Type B pancreatic cell (in vitro differentiated cells): Measurements from ENCODE around the gene SMYD3. TPM values are rescaled to one million over a fixed set of nuclear protein-coding genes. Genes with fewer than 3 reads are reported as not detected.

ENCODE experiments used
- DNase-seq: peaks from one replicate; pipeline ENCODE4 v3.0.0; 2021; ENCODE audit warnings: mixed read lengths; ENCODE audit not compliant: unreplicated experiment; ENCODE audit errors: extremely low spot score
- H3K27ac Mint-ChIP-seq: 2 replicates; pipeline ENCODE4 v1.8.0; 2021; ENCODE audit warnings: mild to moderate bottlenecking, mixed read lengths
- H3K27me3 Mint-ChIP-seq: 2 replicates; pipeline ENCODE4 v1.8.0; 2021; ENCODE audit warnings: mixed read lengths
- H3K36me3 Mint-ChIP-seq: 2 replicates; pipeline ENCODE4 v1.8.0; 2021; ENCODE audit warnings: mixed read lengths
- H3K4me1 Mint-ChIP-seq: one replicate; pipeline ENCODE4 v1.8.0; 2021; ENCODE audit warnings: mixed read lengths; ENCODE audit not compliant: unreplicated experiment
- H3K4me3 Mint-ChIP-seq: 2 replicates; pipeline ENCODE4 v1.8.0; 2021; ENCODE audit warnings: mild to moderate bottlenecking, mixed read lengths
- H3K9me3 Mint-ChIP-seq: 2 replicates; pipeline ENCODE4 v1.8.0; 2021; ENCODE audit warnings: mixed read lengths
- total RNA-seq: library from RNA; stranded (reverse); gene quantifications from 2 replicates; pipeline ENCODE4 v1.2.1, GENCODE V29; 2021; ENCODE audit warnings: low replicate concordance
- TF ChIP-seq, protein P1 (sequence below): fragments of 200-600 bp; sonication (generic); conservative IDR thresholded peaks from 2 replicates; pipeline ENCODE4 v1.5.0; 2021; ENCODE audit warnings: antibody characterized with exemption, mild to moderate bottlenecking

Gene SMYD3
- total RNA-seq, 1 donor from 2014 or later, result 19.4 TPM

DNA sequence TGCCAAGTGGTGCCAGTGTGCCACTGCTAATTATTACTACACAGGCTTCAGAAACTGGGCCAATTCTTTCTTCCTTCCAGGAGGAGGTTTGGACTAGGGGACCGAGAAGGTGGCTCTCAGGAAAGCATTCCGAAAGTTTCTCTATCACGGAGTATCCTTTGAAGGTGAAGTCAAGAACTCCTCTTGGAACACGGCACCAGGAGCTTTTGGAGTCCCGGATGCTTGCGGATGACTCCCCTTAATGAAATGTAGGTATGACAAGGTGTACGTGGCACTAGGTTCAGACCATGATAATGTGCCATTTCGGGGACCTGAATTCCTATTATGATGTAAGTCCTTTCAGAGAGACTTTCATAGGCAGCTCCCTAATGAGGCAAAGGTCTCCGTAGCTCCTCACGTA, 718.2 kb downstream of the SMYD3 start:
- Mint-ChIP-seq H3K27me3 (no peaks in the 10 kb centered on the region), H3K4me3 (no peak overlapping the region), H3K9me3 (peaks cover 4% of the 10 kb centered on the region), H3K27ac (no peak overlapping the region), H3K4me1 (peaks cover 17% of the 10 kb centered on the region), H3K36me3 (no peaks in the 10 kb centered on the region)
- TF ChIP-seq, protein P1, sequence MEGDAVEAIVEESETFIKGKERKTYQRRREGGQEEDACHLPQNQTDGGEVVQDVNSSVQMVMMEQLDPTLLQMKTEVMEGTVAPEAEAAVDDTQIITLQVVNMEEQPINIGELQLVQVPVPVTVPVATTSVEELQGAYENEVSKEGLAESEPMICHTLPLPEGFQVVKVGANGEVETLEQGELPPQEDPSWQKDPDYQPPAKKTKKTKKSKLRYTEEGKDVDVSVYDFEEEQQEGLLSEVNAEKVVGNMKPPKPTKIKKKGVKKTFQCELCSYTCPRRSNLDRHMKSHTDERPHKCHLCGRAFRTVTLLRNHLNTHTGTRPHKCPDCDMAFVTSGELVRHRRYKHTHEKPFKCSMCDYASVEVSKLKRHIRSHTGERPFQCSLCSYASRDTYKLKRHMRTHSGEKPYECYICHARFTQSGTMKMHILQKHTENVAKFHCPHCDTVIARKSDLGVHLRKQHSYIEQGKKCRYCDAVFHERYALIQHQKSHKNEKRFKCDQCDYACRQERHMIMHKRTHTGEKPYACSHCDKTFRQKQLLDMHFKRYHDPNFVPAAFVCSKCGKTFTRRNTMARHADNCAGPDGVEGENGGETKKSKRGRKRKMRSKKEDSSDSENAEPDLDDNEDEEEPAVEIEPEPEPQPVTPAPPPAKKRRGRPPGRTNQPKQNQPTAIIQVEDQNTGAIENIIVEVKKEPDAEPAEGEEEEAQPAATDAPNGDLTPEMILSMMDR, result no peak
- DNase-seq, result no peak

DNA sequence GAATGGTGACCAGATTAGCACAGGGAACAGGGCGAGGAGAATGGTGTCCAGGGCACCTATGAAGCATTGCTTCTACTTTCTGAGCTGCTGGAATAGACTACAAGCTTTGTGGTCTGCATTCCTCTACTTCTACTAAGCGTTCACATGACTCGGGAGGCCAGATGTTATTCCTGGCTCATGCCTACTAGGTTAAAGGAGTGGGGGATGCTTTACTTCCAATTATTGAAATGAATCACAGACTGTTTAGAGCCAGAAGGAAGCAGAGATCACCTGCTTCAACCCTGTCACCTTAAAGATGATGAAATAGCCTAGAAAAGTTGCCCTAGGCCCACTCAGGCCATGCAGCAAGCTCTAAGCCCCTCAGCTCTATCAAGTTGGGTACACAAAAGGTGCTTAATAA, 718.8 kb downstream of the SMYD3 start:
- Mint-ChIP-seq H3K4me3 (no peak overlapping the region), H3K9me3 (peaks cover 4% of the 10 kb centered on the region), H3K27me3 (no peaks in the 10 kb centered on the region), H3K27ac (no peak overlapping the region), H3K36me3 (no peaks in the 10 kb centered on the region), H3K4me1 (peaks cover 17% of the 10 kb centered on the region)
- no peak for DNase-seq
- TF ChIP-seq, protein P1, result no peak

DNA sequence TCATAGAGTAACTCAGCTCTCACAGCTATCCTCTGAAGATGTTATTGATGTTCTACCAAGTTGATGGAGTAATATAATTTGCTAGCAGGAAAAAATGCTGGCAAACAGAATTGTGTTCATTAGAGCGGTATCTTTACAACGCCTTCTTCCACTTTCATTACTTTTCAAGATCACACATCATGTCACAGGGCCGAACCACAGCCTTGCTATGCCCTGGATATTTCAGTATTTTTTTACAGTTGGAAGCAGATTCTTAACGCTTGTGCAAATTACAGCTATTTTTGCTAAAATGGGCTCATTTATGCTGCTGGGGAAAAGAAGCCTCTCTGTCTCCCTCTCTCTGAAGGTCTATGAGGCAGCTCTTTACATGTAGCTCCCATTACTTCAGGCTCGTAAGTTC, 720.1 kb downstream of the SMYD3 start:
- no peak for DNase-seq
- no peak overlapping the region for H3K27ac Mint-ChIP-seq
- no peaks in the 10 kb centered on the region for H3K36me3 Mint-ChIP-seq
- H3K27me3 Mint-ChIP-seq, result no peaks in the 10 kb centered on the region
- no peak overlapping the region for H3K4me3 Mint-ChIP-seq
- peaks cover 17% of the 10 kb centered on the region for H3K4me1 Mint-ChIP-seq
- TF ChIP-seq, protein P1, result no peak
- peaks cover 4% of the 10 kb centered on the region for H3K9me3 Mint-ChIP-seq

DNA sequence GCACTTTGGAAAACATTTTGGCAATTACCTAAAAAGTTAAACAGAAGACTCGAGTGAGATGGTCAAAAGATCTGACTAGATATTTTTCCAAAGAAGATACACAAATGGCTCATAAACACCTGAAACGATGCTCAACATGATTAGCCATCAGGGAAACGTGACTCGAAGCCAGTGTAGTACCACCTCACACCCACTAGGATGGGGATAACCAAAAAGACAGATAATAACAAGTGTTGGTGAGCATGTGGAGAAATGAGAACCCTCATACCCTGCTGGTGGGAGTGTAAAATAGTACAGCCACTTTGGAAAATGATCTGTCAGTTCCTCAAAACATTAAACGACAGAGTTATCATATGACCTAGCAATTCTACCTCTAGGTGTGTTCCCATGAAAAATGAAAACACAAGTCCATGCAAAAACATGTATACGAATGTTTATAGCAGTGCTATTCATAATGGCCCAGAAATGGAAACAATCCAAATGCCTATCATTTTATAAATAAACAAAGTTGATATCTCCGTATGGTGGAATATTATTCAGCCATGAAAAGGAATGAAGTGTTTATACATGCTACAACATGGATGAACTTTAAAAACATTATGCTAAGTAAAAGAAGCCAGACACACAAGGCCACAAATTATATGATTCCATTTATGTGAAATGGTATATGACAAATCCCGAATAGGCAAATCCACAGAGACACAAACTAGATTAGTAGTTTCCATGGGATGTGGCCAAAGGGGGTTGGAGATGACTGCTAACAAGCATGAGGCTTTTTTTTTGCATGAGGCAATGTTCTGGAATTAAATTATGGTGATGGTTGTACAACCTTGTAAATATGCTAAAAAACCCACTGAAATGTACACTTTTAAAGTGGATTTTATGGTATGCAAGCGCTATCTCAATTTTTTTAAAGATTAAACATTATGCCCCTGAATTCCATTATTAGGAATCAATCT, 727.0 kb downstream of the SMYD3 start:
- peaks cover 9% of the 10 kb centered on the region for H3K9me3 Mint-ChIP-seq
- H3K4me3 Mint-ChIP-seq, result no peak overlapping the region
- no peak for DNase-seq
- TF ChIP-seq, protein P1, result peak; percentile 57
- no peaks in the 10 kb centered on the region for H3K36me3 Mint-ChIP-seq
- no peaks in the 10 kb centered on the region for H3K27me3 Mint-ChIP-seq
- H3K27ac Mint-ChIP-seq, result no peak overlapping the region
- H3K4me1 Mint-ChIP-seq, result no peaks in the 10 kb centered on the region

DNA sequence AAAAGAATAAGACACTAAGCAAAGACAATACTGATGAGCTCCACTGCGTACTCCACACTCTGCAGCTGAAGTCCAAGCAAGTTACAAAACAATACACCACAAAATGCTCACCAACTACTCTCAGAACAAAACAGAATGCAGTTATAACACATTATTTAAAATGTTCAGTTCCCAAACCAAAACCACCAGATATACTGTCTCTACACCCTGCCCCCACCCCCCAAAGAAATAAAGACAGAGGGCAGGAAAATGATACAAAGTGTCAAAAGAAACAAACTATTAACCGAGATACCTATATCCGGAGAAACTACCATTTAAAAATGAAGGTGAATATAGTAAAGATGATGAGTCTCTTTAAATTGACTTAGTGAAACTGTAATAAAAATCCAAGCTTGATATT, 729.3 kb downstream of the SMYD3 start:
- H3K27ac Mint-ChIP-seq, result no peak overlapping the region
- H3K4me1 Mint-ChIP-seq, result no peaks in the 10 kb centered on the region
- H3K4me3 Mint-ChIP-seq, result no peak overlapping the region
- TF ChIP-seq, protein P1, result no peak
- peaks cover 9% of the 10 kb centered on the region for H3K9me3 Mint-ChIP-seq
- no peaks in the 10 kb centered on the region for H3K27me3 Mint-ChIP-seq
- no peaks in the 10 kb centered on the region for H3K36me3 Mint-ChIP-seq
- DNase-seq, result no peak
